ENCODE data around the gene SPTB.
"Not testable (repeated sequence)": the region's sequence is repeated elsewhere in the genome, so short reads cannot be mapped to it uniquely, and the experiment has no call there.

Gene SPTB

GRCh38 chr14:64879635-64880220, at the start of gene SPTB:
TSS of gene SPTB (minus strand) at chr14:64879907. CDS start at chr14:64823094, 56,813 bp downstream.
- no peak for DNase-seq

GRCh38 chr14:64929014-64929359, 49.3 kb upstream of the SPTB start:
- no peak for DNase-seq

DNA sequence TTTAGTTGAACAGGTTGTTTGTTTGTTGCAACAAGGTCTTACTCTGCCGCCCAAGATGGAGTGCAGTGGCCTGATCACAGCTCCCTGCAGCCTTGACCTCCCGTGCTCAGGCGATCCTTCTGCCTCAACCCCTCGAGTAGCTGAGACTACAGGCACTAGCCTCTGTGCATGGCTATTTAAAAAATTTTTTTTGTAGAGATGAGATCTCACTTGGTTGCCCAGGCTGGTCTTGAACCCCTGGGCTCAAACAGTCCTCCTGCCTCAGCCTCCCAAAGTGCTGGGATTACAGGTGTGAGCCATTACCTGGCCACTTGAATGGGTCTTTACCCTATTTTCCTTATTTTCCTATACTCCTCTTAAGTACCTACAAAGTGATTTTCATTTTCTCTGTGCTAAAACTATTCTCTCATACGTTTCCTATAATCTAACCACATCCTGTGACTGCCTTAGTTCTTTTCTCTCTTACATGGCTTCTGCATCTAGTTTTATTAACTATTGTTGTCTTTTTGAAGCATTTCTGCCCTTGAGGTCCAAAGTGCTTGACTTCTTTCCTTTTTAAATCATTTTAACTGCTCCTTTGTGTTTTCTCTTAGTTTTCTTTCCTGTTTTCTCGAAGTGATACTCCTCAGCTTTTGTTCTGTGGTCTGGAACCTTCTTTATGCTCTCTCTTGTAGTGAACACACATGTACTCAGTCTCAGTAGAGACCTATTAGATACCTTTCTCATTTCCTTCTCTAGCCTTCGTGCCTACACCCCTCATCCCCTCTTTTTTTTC, 48.7 kb upstream of the SPTB start:
- DNase-seq, result no peak

DNA sequence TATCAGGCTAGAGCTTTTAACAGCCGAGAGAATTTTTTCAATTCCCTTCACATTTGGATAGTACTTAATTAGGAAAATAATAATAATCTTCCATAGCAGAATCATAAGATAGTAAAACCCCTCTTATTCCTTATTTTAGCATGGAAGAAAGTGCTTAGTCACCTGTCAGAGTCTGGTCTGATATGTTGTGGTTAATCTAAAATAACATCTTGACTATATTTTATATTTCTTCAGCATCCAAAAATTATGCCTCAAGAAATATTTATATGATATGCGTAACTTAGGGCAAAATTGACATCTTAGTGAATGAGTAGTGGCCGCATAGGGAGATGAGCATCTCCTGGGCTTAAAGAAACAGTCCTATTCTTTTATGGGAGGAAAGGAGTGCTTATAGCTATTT, 47.3 kb upstream of the SPTB start:
- DNase-seq, result no peak

- DNase-seq, result no peak
Measured at GRCh38 chr14:64926398-64926995, 46.8 kb upstream of the SPTB start.

DNA sequence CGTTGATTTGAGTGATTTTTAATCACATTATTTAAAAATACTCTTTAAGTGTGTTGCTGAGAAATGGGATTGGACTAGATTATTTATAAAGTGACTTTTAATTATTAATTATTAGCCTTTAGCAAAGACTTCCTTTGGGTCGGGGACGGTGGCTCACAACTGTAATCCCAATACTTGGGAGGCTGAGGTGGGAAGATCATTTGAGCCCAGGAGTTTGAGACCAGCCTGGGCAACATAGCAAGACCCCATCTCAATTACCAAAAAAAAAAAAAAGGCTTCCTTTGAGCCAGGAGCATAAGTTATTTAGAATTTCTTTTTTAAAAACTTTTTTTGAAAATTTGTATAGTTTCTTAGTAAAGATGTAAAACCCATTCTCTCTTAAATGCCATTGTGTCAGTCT, 43.3 kb upstream of the SPTB start:
- no peak for DNase-seq

GRCh38 chr14:64920465-64920864, 40.8 kb upstream of the SPTB start:
- no peak for DNase-seq

DNA sequence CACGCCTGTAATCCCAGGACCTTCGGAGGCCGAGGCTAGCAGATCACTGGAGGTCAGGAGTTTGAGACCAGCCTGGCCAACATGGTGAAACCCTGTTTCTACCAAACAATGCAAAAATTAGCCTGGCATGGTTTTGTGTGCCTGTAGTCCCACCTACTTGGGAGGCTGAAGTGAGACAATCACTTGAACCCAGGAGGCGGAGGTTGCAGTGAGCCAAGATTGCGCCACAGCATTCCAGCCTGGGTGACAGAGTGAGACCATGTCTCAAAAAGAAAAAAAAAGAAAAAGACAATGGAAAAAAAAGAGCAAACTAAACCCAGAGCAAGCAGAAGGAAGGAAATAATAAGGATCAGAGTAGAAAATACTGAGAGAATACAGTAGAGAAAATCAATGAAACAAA, 39.9 kb upstream of the SPTB start:
- DNase-seq, result no peak

GRCh38 chr14:64919215-64919614, 39.5 kb upstream of the SPTB start:
- no peak for DNase-seq

GRCh38 chr14:64918216-64918615, 38.5 kb upstream of the SPTB start:
- DNase-seq, result no peak

DNA sequence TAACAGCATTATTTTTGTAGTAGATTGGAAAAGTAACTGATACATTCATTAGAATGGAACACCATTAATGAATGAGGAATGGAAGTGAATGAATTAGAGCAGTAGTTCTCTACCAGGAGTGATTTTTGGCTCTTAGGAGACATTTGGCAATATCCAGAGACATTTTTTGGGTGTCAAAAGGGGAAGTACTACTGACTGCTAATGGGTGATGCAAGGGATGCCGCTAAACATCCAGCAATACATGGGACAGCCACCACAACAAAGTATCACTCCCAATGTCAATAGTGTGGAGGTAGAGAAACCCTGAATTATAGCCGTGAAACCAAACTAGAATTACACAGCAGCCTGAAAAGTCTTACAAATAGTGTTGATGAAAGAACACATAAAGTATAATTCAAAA, 36.1 kb upstream of the SPTB start:
- DNase-seq, result peak; percentile 35

- DNase-seq, result no peak
Measured at GRCh38 chr14:64915029-64915424, 35.3 kb upstream of the SPTB start.

DNA sequence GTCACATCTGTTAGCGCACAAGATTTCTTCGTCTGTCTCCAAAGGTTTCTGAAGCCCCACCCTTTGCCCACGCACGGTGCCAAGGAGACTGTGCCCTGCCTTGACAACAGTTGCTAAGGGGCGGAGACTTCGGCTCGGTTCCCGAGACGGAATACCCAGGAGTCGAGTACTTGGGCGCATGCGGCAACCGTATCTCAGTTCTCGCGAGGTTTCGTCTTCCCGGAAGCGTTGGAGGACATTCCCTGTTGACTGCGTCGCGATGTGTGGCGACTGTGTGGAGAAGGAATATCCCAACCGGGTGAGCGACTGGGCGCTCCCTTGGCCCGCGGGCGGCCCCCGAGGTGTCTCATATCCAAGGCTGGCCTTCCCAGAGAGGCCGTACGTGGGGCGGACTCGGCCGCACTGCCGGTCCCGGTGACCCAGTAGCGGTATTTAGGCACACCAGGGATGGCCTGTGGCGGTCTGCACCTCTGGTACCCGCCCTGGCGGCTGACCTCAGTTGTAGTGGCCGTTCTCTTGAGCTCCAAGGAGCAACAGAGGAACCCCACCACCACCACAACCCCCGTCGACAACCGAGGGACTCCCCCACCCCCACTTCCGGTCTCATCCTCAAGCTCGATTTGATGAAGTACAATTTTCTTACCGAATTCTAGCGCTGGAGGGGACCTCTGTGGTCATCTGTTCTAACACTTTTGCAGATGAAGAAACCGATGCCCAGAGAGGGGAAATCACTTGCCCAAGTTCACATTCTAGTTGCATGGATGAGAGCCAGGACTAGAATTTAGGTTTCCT, 34.7 kb upstream of the SPTB start, which contains the start of gene CHURC1:
Gene CHURC1, plus strand, starts transcription at position 219 of the 792 bp plus-strand sequence. Its CDS starts 41 bp downstream, at position 260.
- peak; percentile 72 for DNase-seq

GRCh38 chr14:64913477-64913876, 33.8 kb upstream of the SPTB start:
- DNase-seq, result not testable (repeated sequence)

- no peak for DNase-seq
Measured at GRCh38 chr14:64912261-64912660, 32.6 kb upstream of the SPTB start.

DNA sequence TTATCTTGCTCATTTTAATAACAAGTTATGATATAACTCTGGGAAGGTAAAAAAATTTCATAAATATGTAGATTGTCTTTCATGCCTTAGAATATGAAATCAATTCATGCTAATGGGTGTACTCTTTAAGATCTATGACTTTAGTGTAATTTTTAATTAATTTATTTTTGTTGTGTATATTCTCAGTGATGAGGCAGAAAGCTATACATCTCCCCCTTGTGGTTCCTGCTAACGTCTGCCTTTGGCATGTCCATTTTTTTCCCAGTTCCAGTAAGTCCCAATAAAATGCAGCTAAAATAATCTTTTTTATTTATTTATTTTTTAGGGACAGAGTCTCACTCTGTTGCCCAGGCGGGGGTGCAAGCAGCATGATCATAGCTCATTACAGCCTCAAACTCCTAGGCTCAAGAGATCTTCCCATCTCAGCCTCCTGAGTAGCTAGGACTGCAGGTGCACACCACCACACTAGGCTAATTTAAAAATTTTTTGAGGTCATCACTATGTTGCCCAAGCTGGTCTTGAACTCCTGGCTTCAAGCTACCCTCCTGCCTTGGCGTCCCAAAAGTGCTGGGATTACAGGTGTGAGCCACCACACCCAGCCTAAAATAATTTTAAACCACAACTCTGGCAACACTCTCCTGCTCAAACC, 31.3 kb upstream of the SPTB start:
- no peak for DNase-seq

DNA sequence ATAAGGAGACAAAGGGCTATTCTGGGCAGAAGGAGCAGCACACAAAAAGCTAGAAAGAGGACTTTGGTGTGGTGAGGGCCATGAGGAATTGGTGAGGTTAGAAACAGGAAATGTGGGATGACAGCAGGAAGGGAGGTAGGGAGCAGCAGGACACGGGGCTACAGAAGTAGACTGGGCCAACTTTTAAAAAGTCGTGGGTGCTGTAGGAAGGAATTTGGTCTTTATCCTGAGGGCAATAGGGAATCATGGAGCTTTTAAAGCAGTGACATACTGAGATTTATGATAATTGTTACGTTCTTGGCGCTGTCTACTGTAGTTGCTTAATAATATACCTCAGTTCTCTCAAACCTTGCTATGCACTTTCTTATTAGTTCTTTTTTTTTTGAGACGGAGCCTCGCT, 26.3 kb upstream of the SPTB start:
- DNase-seq, result no peak

DNA sequence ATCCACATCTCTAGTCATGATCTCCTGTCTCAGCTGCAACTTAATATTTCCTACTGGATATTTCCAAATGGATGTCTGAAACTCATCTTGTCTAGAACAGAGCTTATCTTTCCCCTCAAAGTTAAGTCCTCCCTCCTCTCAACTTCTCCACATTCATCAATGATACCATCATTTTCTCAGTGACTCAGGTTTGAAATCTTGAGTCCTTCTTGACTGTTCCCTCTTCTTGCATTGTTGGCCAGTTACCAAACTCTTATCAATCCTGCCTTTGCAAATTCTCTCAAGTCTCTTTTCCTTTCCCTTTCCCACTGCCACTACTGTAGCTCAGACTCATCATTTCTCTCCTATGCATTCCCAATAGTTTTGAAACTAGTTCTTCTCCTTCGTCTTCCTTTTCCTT, 20.3 kb upstream of the SPTB start:
- no peak for DNase-seq

DNA sequence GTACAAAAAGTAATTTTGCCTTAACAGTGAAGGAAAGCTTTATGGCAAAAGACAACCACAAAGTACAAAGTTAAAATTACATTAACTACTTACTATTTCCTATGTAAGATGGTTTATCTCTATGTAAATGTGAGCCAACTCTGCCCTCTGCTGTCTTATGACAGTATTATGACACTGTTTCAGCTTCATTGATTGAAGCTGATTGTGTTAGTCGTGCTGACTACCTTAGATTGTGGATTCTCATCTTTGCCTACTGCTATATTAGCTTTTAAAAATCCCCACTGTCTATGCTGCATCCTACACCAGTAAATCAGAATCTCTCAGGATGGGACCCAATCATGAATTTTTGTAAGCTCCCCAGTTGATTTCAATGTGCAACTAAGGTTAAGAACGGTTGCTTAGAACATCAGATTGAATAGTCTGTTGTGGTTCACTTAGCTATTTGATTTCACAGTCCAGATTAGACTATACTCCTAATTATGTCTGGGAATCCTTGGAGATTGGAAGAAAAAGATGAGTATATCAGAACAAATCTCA, 12.2 kb upstream of the SPTB start:
- peak; percentile 3 for DNase-seq

- DNase-seq, result no peak
Measured at GRCh38 chr14:64891173-64891838, 11.6 kb upstream of the SPTB start.

GRCh38 chr14:64889352-64889751, 9.6 kb upstream of the SPTB start:
- DNase-seq, result no peak

DNA sequence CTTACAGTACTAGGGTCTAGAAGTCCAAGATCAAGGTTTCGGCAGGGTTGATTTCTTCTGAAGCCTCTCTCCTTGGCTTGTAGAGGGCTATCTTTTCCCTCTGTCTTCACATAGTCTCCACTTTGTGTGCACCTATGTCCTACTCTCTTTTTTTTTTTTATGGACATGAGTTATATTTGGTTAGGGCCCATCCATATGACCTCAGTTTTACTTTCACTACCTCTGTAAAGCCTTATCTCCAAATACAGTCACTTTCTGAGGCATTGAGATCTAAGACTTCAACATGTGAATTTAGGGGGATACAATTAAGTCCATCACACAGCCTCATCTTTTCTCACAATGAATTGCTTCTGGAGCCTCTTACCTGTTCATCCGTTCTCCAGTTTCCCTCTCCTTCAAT, 5.9 kb upstream of the SPTB start:
- DNase-seq, result no peak
